Common myeloid progenitor, CD34-positive (primary cell): ENCODE results near the gene CAMKV.

Source experiments
- CTCF ChIA-PET: fragments of 350-600 bp; sonication (Branson Sonifier 250); formaldehyde crosslinking; loops from one replicate; lab custom pipeline; 2021; ENCODE audit warnings: antibody characterized with exemption; lab: Charles Lee
- POLR2A ChIA-PET: fragments of 350-600 bp; sonication (Branson Sonifier 250); formaldehyde crosslinking; loops from one replicate; lab custom pipeline; 2021; ENCODE audit warnings: antibody characterized with exemption; lab: Charles Lee
- DNase-seq, 3 donors: peaks; one replicate each; pipeline versions ENCODE4 v3.0.0 to v3.0.0-alpha.2; 2013
- H3K27ac ChIP-seq, 2 experiments: 1 replicate in 1 of 2; 2 replicates in 1 of 2; pipeline ENCODE4 v1.7.0; 2013; ENCODE audit warnings: inconsistent platforms in 2 of 2, low read length in 2 of 2, mild to moderate bottlenecking in 2 of 2, low read depth in 1 of 2, moderate library complexity in 1 of 2; ENCODE audit not compliant: severe bottlenecking in 2 of 2, insufficient read depth in 1 of 2, poor library complexity in 1 of 2
- H3K27me3 ChIP-seq, 5 experiments: replicated peaks in 2 of 5; 1 replicate in 3 of 5; 2 replicates in 2 of 5; pipeline versions ENCODE4 v1.6.1 to v1.7.0; 2013; ENCODE audit warnings: low read length in 4 of 5, mild to moderate bottlenecking in 2 of 5, moderate library complexity in 2 of 5, inconsistent platforms in 1 of 5; ENCODE audit not compliant: insufficient read depth in 5 of 5, control insufficient read depth in 4 of 5
- H3K36me3 ChIP-seq, 4 experiments: 1 replicate in 2 of 4; 2 replicates in 2 of 4; pipeline versions ENCODE4 v1.6.1 to v1.7.0; 2013; ENCODE audit warnings: low read length in 3 of 4, control low read depth in 1 of 4, mild to moderate bottlenecking in 1 of 4; ENCODE audit not compliant: control insufficient read depth in 4 of 4, insufficient read depth in 4 of 4
- H3K4me1 ChIP-seq, 4 experiments: 1 replicate in 3 of 4; 2 replicates in 1 of 4; pipeline versions ENCODE4 v1.6.1 to v1.7.1; 2013; ENCODE audit warnings: low read length in 3 of 4, mild to moderate bottlenecking in 3 of 4, control low read depth in 1 of 4, inconsistent platforms in 1 of 4, moderate library complexity in 1 of 4; ENCODE audit not compliant: control insufficient read depth in 4 of 4, insufficient read depth in 4 of 4; ENCODE audit errors: control extremely low read depth in 1 of 4
- H3K4me3 ChIP-seq, 7 experiments: 1 replicate in 4 of 7; 2 replicates in 3 of 7; pipeline versions ENCODE4 v1.5.1 to v1.7.0; 2013; ENCODE audit warnings: mild to moderate bottlenecking in 7 of 7, low read length in 6 of 7, moderate library complexity in 6 of 7, inconsistent platforms in 2 of 7, low read depth in 2 of 7, control low read depth in 1 of 7; ENCODE audit not compliant: insufficient read depth in 4 of 7, control insufficient read depth in 1 of 7; ENCODE audit errors: extremely low read depth in 1 of 7
- H3K9me3 ChIP-seq, 5 experiments: 1 replicate in 4 of 5; 2 replicates in 1 of 5; pipeline versions ENCODE4 v1.6.1 to v1.7.1; 2013; ENCODE audit warnings: low read length in 4 of 5, mild to moderate bottlenecking in 2 of 5, inconsistent platforms in 1 of 5, low read depth in 1 of 5, moderate library complexity in 1 of 5; ENCODE audit not compliant: control insufficient read depth in 4 of 5, insufficient read depth in 2 of 5; ENCODE audit errors: control extremely low read depth in 1 of 5
- WGBS: methylation state at CpG from one replicate; pipeline ENCODE4 v1.1.5; 2013; ENCODE audit not compliant: insufficient coverage; 5-methylcytosine and 5-hydroxymethylcytosine counted together

The CAMKV gene

DNA sequence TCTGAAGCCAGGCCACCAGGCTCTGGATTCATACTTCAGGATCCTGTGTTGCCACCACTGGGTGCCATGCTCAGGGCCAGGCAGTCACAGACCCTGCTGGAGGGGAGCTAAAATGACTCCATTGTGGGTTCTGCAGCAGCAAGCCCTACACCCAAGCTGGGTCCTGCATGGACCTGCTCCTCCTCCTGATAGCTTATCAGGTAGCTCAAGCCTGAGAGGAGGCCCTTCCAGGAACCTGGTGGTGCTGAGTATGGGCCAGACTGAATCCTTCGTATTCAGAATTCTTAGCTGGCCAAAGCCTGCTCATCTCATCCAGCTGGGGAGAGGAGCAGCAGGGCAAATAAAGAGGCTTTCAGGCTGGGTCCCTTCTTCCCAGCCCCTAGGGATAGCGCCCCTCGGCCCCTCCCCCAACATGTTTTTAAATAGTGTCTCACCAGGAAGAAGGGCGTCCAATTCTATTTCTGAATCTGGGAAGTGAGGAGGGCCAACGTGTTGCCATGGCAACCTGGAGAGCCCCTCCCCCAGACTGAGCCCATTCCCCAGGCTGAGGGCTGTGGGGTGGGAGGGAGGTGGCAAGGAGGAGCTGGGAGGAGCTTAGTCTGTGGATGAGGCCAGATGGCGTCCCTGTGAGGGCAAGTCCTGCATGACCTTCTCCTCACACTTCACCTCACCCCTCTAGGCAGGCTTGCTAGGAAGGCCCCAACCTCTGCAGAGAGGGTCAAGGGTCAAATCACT, 11.0 kb upstream of the CAMKV start:
- Histone ChIP-seq H3K4me3 (no peak overlapping the region), H3K36me3 (no peaks in the 10 kb centered on the region), H3K27me3 (no peaks in the 10 kb centered on the region), H3K27ac (no peak overlapping the region), H3K9me3 (no peaks in the 10 kb centered on the region), H3K4me1 (peaks cover 0 to 6% (median 0%) of the 10 kb centered on the region in 4 experiments)
- 73% methylated on average over 3 of the region's 6 CpGs for WGBS
- POLR2A ChIA-PET: no interaction called here
- DNase-seq: peak in 1 of 3 donors; percentile 9
- CTCF ChIA-PET: interaction anchor here (0.9 to 5.2 kb wide), 7 partner anchors 9 to 79 kb away, joined by 3 to 26 read pairs (median 8); partner anchors contain the start of gene INKA1

DNA sequence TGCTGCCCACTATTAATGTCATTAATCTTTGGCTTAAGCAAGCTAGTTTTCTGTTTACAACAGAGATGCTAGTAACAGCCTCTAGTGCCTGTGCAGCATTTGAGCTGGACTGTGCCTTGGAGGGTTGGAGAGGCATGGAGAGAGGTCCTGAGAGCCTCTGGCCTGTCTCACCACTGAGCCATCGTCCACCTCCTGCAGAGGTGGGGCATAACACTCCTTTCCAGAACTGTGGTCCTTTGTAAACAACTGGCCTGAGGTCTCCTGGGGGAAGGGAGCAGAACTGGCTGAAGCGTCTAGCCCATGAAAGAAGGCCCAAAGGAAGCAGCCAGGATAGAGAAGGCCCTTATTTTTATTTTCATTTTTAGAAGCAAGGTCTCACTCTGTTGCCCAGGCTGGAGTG, 10.0 kb upstream of the CAMKV start:
- H3K27ac ChIP-seq: no peak overlapping the region
- CTCF ChIA-PET: interaction anchor here (0.6 to 1.7 kb wide), 2 partner anchors 10 to 20 kb away, joined by 3 to 6 read pairs; no protein-coding TSS in a partner anchor

DNA sequence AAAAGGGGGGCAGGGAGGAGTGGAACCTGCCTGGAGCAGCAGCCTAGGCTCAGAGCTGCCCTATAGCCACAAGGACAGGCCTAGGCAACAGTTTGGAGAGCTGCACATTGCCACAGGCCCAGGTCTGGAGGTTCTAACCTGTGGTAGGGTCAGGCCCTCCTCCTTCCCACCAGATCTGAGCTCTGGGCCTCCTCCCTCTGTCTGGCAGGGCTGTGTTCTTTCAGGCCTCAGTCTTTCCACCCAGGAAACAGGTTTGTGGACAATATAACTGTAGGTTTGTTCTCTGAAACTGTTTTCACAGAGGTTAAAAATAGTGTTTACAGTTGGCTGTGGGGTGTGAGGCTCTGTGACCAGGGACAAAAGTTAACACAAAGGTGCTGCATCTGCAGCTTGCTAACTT, 9.0 kb upstream of the CAMKV start:
- CTCF ChIA-PET: interaction anchor here (0.6 to 3.1 kb wide), 6 partner anchors 12 to 138 kb away, joined by 3 to 13 read pairs (median 4); no protein-coding TSS in a partner anchor
- Histone ChIP-seq H3K27ac (no peak overlapping the region), H3K27me3 (peaks cover 0 to 5% (median 0%) of the 10 kb centered on the region in 5 experiments), H3K4me1 (peaks cover 0 to 6% (median 0%) of the 10 kb centered on the region in 4 experiments), H3K9me3 (no peaks in the 10 kb centered on the region), H3K36me3 (no peaks in the 10 kb centered on the region), H3K4me3 (no peak overlapping the region)
- POLR2A ChIA-PET: no interaction called here
- no peak for DNase-seq

More for the DNA sequence above, 10.0 kb upstream of the CAMKV start:
- Histone ChIP-seq H3K27me3 (no peaks in the 10 kb centered on the region), H3K4me3 (no peak overlapping the region), H3K4me1 (peaks cover 0 to 6% (median 0%) of the 10 kb centered on the region in 4 experiments), H3K9me3 (no peaks in the 10 kb centered on the region), H3K36me3 (no peaks in the 10 kb centered on the region)
- POLR2A ChIA-PET: no interaction called here
- 100% methylated on average over 2 of the region's 2 CpGs for WGBS
- no peak for DNase-seq

DNA sequence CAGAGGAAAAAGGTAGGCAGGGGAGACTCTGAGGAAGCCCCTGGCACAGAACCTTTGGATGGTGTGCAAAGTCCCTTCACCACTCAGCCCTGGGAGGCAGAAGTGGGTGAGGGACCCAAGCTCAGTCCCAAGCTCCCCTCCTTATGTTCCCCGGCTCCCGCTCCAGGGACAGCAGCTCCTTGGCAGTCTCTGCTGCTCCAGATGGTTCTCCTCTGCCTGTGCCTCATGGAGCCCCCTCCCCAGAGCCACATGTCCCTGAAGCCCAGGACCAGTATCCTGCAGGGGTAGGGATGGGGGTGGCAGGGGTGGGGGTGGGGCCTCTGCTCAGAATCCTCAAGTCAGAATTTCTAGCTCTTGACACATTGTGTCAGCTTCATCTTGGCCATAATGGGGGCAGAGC, 8.0 kb upstream of the CAMKV start:
- POLR2A ChIA-PET: no interaction called here

DNA sequence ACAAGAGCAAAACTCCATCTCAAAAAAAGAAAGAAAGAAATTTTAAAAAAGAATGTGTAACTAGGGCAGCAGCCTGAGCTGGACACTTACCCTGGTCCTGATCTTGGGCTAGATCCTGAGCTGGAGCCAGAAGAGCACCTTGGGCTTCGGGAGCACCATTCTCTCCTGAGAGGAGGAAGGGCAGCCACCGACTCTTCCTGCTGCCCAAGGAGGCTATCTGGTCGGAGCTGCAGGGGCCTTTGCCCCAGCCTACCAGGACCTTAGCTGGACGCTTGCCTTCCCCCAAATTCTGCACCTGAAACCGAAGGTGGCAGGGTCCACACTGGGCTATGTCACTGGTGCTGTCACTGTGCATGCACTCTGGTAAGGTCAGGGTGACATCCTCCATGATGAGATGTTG, 6.9 kb upstream of the CAMKV start:
- CTCF ChIA-PET: interaction anchor here (0.7 to 3.1 kb wide), 4 partner anchors 10 to 35 kb away, joined by 3 to 13 read pairs (median 3); no protein-coding TSS in a partner anchor
- no peak overlapping the region for H3K4me3 ChIP-seq
- H3K4me1 ChIP-seq: peaks cover 0 to 10% (median 5%) of the 10 kb centered on the region in 4 experiments
- H3K27me3 ChIP-seq: peaks cover 0 to 5% (median under 1%) of the 10 kb centered on the region in 5 experiments
- no peaks in the 10 kb centered on the region for H3K36me3 ChIP-seq
- no peaks in the 10 kb centered on the region for H3K9me3 ChIP-seq
- 100% methylated on average over 3 of the region's 5 CpGs for WGBS
- H3K27ac ChIP-seq: no peak overlapping the region
- no peak for DNase-seq
- POLR2A ChIA-PET: no interaction called here

More for the DNA sequence above, 8.0 kb upstream of the CAMKV start:
- no peaks in the 10 kb centered on the region for H3K36me3 ChIP-seq
- peaks cover 0 to 5% (median 0%) of the 10 kb centered on the region in 5 experiments for H3K27me3 ChIP-seq
- H3K4me3 ChIP-seq: no peak overlapping the region
- peaks cover 0 to 9% (median 6%) of the 10 kb centered on the region in 4 experiments for H3K4me1 ChIP-seq
- DNase-seq: no peak
- no peaks in the 10 kb centered on the region for H3K9me3 ChIP-seq
- no CpG with 5 or more reads among the region's 2 CpGs for WGBS
- H3K27ac ChIP-seq: no peak overlapping the region
- CTCF ChIA-PET: interaction anchor here (1.2 to 3.1 kb wide), 4 partner anchors 11 to 39 kb away, joined by 3 to 13 read pairs (median 4); no protein-coding TSS in a partner anchor

DNA sequence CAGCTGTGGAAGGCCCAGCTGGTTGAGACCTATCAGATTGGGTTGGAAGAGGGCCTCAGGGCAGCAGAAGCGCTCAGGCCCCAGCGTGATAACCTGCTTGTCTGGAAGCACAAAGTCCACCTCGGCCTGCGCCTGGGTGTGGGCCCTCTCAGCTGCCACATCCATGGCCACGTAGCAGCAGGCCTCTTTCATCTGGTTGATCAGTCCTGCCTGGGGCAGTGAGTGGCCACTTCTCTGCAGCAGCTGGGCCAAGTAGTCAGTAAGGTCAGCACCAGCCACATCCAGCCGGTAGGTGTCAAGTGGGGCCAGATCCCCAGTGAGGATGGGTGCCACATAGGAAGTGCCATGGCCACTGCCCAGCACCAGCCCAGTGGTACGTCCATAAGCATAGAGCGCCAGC, 3.9 kb upstream of the CAMKV start:
- Histone ChIP-seq H3K4me1 (peaks cover 0 to 25% (median 15%) of the 10 kb centered on the region in 4 experiments), H3K27me3 (peaks cover 2 to 32% (median 13%) of the 10 kb centered on the region in 5 experiments), H3K4me3 (no peak overlapping the region), H3K9me3 (no peaks in the 10 kb centered on the region), H3K27ac (no peak overlapping the region), H3K36me3 (no peaks in the 10 kb centered on the region)
- 91% methylated on average over 8 of the region's 8 CpGs for WGBS
- POLR2A ChIA-PET: no interaction called here
- DNase-seq: no peak
- CTCF ChIA-PET: interaction anchor here (0.9 to 4.6 kb wide), 4 partner anchors 9 to 42 kb away, joined by 3 to 26 read pairs (median 6); no protein-coding TSS in a partner anchor
